Stimulated activated CD8-positive, alpha-beta memory T cell treated with anti-CD3 and anti-CD28 coated beads, Interleukin-7, amount 100 ng/mL, for 24 hours (primary cell): ENCODE results near the gene PCARE.
A peak's percentile ranks its signal among the peaks of the same experiment; 100 is the strongest.
"Not testable (repeated sequence)": the region's sequence is repeated elsewhere in the genome, so short reads cannot be mapped to it uniquely, and the experiment has no call there.

Source experiments
- DNase-seq: peaks from one replicate; pipeline ENCODE4 v3.0.0-alpha.2; 2020; ENCODE audit warnings: low read depth

The PCARE gene

GRCh38 chr2:29074411-29074810 is at the start of gene PCARE:
Gene PCARE, minus strand, starts transcription at chr2:29074523. Its CDS starts 262 bp downstream, at chr2:29074261.
- DNase-seq: no peak

DNA sequence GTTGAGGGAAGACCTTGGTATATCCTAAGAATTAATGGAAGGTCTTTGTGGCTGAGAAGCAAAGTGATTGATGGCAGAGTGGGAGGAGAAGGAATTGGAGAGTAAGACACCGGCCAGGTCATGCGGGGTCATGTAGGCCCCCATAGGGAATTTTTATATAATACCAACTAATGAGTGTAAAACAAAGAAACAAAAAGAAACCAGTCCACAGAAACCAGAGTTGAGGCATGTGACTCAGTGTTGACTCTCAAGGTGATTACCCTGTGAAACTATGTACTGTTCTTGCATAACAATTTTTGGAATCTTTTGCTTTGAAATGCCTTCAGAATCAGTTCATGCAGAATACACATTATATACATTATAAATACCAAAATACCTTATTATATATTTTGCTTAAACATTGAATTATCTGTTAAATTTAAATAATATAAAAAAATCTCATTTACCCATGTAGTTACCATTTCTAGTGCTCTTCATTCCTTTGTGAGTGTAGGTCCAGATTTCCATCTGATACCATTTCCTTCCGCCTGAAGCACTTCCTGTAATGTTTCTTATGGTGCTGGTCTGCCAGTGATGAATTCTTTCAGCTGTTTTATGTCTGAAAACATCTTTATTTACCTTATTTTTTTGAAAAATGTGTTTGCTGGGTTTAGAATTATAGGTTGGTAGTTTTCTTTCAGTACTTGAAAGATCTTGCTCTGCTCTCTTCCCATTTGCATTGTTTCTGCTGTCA is 49.5 kb upstream of the PCARE start:
- DNase-seq: no peak

GRCh38 chr2:29120846-29121245 is 46.5 kb upstream of the PCARE start:
- no peak for DNase-seq

GRCh38 chr2:29119211-29119610 is 44.9 kb upstream of the PCARE start:
- no peak for DNase-seq

- no peak for DNase-seq
These were observed 43.4 kb upstream of the PCARE start for GRCh38 chr2:29117636-29118303.

DNA sequence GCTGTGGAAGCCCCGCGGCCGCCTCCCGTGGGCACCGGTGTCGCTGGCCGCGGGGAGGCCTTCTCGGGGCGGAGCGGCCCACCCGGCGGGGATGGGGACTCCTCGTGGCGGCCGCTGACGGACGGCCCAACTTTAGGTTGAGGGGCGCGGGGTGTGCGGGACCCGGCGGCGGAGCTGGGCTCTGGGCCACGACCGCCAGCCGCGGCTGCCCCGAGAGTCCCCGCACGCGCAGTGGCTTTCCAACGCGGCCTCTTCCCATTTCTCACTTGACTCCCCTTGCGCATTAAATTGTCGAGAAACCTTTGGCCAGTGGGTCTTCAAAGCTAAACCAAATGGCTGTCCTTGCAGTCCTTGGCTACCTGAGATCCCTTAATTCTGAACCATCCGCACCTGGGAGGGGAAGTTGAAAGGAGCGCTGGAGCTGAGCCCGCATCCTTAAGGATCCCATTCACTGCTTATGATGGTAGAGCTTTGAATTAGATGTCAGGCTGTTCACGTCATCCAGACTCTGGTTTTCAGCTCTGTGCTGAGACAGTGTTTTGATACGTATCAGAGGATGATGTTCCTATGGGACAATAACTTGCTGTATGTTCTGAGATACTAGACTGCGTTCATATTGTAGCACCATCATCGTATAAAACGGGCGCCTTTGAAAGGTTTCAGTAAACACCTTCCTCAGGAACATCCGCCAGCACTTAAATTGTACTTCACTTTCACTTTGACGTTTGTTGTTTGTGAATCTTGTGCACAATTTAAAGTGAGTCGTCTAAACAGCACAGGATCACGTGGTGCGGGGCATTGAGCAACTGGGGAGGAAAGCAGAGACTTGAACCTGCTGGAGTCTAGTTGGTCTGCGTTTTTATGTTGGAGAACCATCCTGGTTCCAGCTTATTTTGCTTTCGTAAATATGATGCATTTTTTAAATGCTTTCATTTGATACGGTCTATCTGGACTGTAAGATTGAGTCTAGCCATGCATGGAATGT is 41.8 kb upstream of the PCARE start:
- DNase-seq: peak; percentile 35

DNA sequence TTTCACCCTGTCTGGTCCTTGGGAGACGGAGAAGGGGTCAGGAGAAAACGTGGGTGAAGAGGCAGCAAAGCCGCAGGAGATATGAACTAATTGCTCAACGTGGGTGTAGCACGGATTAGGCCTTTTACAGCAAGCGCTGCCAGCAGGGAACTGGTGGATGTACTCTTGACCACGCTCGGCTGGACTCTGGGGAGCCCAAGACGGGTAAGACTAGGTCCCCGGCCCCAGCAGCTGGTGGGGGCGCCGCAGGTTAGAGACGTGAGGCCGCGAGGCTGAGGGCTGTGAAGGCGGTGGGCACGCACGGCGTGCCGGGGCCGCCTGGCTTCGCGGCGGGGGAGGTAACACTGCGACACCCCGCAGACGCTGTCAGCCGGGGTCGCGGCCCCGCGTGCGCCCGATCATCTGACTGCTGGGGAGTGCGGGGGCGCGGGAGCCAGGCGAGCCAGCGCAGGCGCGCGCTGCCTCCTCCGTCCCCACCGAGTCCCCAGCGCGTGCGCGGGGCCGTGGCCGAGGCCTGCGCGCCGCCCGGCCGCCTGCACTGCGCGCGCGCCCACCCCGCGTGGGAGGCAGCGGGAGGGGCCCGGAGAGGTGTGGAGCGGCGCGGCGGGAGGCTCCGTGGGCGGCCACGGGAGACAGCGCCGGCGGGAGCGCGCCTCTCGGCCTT is 40.8 kb upstream of the PCARE start, which contains the start of gene CLIP4:
TSS of gene CLIP4 (plus strand) at position 470 of the 664 bp plus-strand sequence. CDS start 5,974 bp downstream, outside the sequence.
- DNase-seq: peak; percentile 37

DNA sequence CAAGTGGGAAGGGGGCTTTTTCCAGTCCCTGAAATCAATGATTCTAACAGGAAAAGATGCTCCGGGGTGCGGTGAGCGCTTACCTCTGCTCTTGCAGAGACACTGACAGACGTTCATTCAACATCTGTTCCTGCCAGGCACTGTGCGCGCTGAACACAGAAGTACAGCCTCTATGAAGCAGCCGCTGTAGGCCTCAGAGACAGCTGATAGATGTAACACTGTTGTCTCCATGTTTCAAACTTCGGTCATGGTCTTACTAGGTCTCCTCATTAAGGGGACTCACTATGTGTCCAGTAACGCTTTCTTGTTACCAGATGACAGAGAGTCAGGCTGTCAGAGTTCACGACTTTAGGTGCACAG is 40.2 kb upstream of the PCARE start:
- DNase-seq: no peak

- no peak for DNase-seq
These were observed 39.6 kb upstream of the PCARE start for GRCh38 chr2:29113891-29114321.

DNA sequence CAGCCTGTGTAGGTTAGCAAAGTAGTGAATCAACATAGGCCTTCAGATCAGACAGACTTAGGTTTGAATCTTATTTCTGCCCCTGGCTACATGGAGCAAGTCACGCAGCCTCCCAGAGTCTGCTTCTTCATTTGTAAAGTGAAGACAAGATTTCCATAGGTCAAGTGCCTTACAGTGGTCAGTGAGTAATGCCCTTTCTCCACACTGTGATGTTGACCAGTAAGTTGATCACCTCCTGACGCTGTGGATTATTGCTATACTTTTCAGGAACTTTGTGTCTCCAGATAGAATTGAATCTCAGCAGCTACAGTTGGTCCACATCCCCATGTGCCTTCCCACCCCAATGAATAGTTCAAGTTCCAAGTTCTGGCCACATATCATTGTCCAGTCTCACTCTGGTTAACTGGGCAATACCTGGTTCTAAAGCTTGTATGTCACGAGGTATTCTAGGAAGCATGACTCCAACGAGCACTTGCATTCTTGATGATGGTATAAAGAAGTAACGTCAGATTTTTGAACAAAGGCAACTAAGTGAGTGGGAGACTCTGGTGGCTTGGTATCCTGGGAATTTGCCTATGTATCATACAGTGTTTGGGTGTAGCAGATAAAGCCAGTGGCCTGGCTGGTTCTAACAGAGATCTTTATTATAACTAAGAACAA is 38.8 kb upstream of the PCARE start:
- no peak for DNase-seq

DNA sequence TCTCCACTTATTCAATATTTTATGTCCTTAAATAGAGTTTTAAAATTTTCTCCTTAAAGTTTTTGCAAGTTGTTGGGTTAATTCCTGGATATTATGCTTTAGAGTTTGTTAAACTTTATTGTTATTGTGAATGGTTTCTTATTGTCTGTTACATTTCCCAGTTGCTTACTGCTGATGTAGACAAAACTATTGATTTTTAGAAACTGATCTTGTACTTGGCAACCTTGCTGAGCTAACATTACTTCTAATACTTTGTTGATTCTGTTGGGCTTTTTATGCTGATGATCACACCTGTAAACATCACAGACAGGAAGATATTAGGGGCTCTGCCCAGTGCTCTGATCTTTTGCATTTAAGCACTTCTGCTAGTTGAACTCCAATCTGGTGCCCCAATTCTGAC is 38.1 kb upstream of the PCARE start:
- no peak for DNase-seq

DNA sequence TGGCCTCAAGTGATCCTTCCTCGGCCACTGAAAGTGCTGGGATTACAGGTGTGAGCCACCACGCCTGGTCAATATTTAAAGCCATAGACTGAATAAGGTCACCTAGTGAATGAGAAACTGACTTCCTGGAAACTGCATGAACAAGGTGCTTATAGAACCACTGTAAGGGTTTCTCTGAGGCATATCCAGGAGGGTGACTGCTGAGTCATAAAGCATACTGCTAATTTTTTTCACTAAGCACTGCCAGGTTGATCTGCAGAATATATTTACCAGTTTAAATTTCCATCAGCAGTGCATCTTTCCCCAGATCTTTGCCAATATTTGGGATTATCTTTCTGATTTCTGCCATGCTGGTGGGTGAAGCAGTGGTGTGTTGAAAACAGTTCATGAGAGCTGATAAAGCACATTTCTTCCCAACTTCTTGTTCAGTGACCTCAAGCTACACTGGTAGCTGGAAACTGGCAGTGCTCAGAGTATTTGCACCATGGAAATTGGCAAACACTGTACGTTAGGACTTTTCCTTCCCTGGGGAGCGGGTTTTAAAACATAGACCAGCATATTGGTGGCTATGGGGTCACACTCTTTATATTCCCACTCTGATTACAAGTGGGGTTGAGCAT is 36.7 kb upstream of the PCARE start:
- no peak for DNase-seq

DNA sequence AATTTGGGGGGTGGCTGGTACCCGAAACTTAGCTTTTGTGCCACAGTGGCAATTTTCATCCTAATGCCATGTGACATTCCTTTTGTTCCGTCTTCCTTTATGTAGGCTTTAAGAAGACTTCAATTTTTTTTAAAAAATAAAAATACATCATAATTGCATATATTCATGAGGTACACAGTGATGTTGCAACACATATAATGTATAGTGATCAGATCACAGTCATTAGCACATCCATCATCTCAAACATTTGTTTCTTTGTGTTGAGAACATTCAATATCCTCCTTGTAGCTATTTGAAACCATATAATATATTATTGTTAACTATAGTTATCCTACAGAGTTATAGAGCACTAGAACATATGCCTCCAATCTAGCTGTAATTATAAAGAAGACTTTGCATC is 34.9 kb upstream of the PCARE start:
- DNase-seq: no peak

GRCh38 chr2:29108225-29108624 is 33.9 kb upstream of the PCARE start:
- DNase-seq: no peak

GRCh38 chr2:29107547-29107946 is 33.2 kb upstream of the PCARE start:
- not testable (repeated sequence) for DNase-seq

- DNase-seq: no peak
These were observed 32.7 kb upstream of the PCARE start for GRCh38 chr2:29106980-29107388.

DNA sequence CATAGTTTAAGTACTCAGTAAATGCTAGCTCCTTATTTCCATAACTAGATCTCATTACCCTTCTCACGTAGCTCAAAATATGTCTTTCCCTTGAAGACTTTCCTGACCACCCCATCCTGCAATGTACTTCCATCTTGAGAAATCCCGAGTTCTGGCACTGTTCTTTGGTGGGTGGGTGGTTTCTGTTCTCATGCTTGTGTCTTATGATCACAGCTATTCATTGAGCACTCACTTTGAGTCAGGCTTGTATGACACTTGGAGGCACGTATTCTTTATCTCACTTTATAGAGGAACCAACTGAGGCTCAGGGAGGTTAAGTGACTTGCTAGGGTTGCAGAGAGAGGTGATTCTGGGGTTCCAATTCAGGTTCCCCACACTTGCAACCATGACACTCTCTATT is 31.9 kb upstream of the PCARE start:
- no peak for DNase-seq

- DNase-seq: no peak
These were observed 31.1 kb upstream of the PCARE start for GRCh38 chr2:29105375-29105774.

DNA sequence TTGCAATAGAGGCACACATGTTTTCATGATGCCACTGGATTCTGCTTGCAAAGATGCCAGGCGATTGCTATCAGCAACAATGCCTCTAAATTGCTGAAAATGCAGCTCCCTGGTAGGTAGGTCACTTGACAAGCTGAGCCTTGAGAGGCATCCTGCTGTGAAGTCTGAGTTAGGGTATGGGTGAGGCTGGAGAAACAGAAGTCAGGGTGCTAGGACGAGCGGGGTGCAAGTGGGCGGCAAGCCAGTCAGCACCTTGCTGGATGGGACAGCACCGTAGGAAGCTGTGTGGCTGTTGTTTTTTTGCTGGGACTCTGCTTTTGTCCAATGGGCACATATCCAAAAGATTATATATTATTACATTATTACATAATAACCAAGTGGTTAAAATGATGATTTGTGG is 30.4 kb upstream of the PCARE start:
- no peak for DNase-seq

DNA sequence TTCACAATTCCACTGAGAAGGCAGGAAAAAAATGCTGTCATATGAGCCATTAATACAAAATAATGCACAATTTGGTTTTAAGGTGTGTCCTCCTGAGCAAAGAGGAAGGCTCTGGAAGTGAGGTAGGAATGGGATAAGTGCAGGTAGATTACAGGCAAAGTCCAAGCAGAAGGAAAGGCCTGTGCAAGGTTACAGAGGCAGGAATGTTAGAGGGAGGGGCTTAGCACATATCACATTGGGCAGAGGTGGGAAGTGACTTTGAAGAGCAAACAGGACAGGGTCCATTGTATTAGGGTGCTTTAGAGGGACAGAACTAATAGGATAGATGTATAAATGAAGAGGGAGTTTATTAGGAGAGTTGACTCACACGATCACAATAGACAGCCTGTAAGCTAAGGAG is 26.2 kb upstream of the PCARE start:
- DNase-seq: no peak

DNA sequence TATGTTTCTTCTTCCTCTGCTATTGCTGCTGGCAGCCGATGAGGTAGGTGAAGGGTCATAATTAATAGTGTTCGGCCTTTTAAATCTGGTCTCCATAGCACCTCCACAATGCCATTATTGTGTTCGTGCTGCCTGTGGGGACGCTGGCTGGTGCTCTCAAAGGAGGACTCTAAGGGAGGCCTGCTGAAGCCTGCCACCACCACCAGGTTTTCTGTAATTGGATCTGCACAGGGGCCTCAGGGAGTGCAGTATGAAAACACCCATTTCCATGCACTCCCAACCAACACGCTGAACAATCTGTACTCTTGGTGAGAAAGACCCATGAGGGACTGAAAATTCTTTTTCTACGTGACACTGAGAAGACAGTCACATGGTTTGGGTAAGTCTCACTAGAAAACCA is 23.2 kb upstream of the PCARE start:
- DNase-seq: no peak
